A549 (cell line): ENCODE data around the gene RBM47. TPM values are rescaled to one million over a fixed set of nuclear protein-coding genes. Genes with fewer than 3 reads are reported as not detected.

ENCODE experiments used
- ATAC-seq, 2 experiments: fragments of 200-7000 bp in 1 of 2; fragments of >200 bp in 1 of 2; cut with Nextera tagmentation in 1 of 2; cut with Tn5 transposase in 1 of 2; 3 replicates each; pipeline versions ENCODE4 v1.8.0 to v1.9.1; 2018 to 2020; ENCODE audit warnings: mild to moderate bottlenecking in 1 of 2, moderate library complexity in 1 of 2
- CTCF ChIA-PET: fragments of 300-600 bp; sonication (Branson Sonifier 250); formaldehyde crosslinking; extraction: SDS; loops from one replicate; lab custom pipeline; 2021; ENCODE audit warnings: antibody characterized with exemption, inconsistent platforms; lab: Yijun Ruan, JAX
- POLR2A ChIA-PET: fragments of 350-600 bp; formaldehyde crosslinking; extraction: SDS; loops from one replicate; lab custom pipeline; 2021; ENCODE audit warnings: antibody characterized with exemption, inconsistent platforms; lab: Yijun Ruan, JAX
- DNase-seq, 2 experiments: peaks; one replicate each; pipeline versions ENCODE4 v3.0.0 to v3.0.0-alpha.2; 2011 to 2016; ENCODE audit warnings: low read depth in 1 of 2, low spot score in 1 of 2
- FAIRE-seq: peaks from 2 replicates; lab custom pipeline; 2011; peaks lifted over from hg19 to GRCh38; lab: Jason Lieb, UNC
- H3K27ac ChIP-seq, 2 experiments: fragments of >200 bp; sonication (Bioruptor Twin); formaldehyde crosslinking; 3 replicates each; pipeline ENCODE4 v1.5.1; 2016 to 2017
- H3K4me1 ChIP-seq: fragments of >200 bp; sonication (Bioruptor Twin); formaldehyde crosslinking; 3 replicates; pipeline ENCODE4 v1.6.1; 2016
- H3K4me2 ChIP-seq: fragments of >200 bp; sonication (Bioruptor Twin); formaldehyde crosslinking; 3 replicates; pipeline ENCODE4 v1.6.1; 2016
- H3K4me3 ChIP-seq: fragments of >200 bp; sonication (Bioruptor Twin); formaldehyde crosslinking; 3 replicates; pipeline ENCODE4 v1.5.1; 2016
- H3K9me3 ChIP-seq: fragments of >200 bp; sonication (Bioruptor Twin); formaldehyde crosslinking; 3 replicates; pipeline ENCODE4 v1.6.1; 2016
- BHLHE40 ChIP-seq: IDR thresholded peaks from 2 replicates; pipeline ENCODE4 v1.6.1; 2012; ENCODE audit warnings: low read depth, low read length, inconsistent platforms
- CBX8 ChIP-seq: fragments of 200-600 bp; sonication (generic); IDR thresholded peaks from 2 replicates; pipeline ENCODE4 v1.6.1; 2016
- CHD2 ChIP-seq: fragments of 150-350 bp; IDR thresholded peaks from 2 replicates; pipeline ENCODE4 v1.6.1; 2014; ENCODE audit warnings: low read length; ENCODE audit not compliant: partially characterized antibody
- CHD4 ChIP-seq: fragments of 200-600 bp; sonication (generic); IDR thresholded peaks from 2 replicates; pipeline ENCODE4 v1.6.1; 2016; ENCODE audit warnings: antibody characterized with exemption, mild to moderate bottlenecking, borderline replicate concordance
- EP300 ChIP-seq, 2 experiments: fragments of >200 bp; sonication (Bioruptor Twin); formaldehyde crosslinking; IDR thresholded peaks; 2 replicates in 1 of 2; 3 replicates in 1 of 2; pipeline ENCODE4 v1.6.1; 2016 to 2017
- ESRRA ChIP-seq: fragments of 150-350 bp; IDR thresholded peaks from 2 replicates; pipeline ENCODE4 v1.6.1; 2014; ENCODE audit warnings: mild to moderate bottlenecking, low read length, borderline replicate concordance
- FOSB ChIP-seq: fragments of 250-450 bp; sonication (Bioruptor Pico); IDR thresholded peaks from 2 replicates; pipeline ENCODE4 v1.5.0; 2020; ENCODE audit warnings: mild to moderate bottlenecking, moderate library complexity
- FOSL2 ChIP-seq, 2 experiments: fragments of 450-650 bp in 1 of 2; fragments of >200 bp in 1 of 2; sonication (Bioruptor Twin) in 1 of 2; formaldehyde crosslinking; IDR thresholded peaks; 2 replicates each; pipeline versions ENCODE4 v1.5.0 to v1.6.1; 2016 to 2020; ENCODE audit warnings: mild to moderate bottlenecking in 1 of 2, moderate library complexity in 1 of 2
- GATA3 ChIP-seq: IDR thresholded peaks from 2 replicates; pipeline ENCODE4 v1.6.1; 2012; ENCODE audit warnings: borderline replicate concordance
- HEYL ChIP-seq: fragments of 250-450 bp; sonication (Bioruptor Pico); IDR thresholded peaks from 2 replicates; pipeline ENCODE4 v1.8.0; 2021; ENCODE audit warnings: mild to moderate bottlenecking, moderate library complexity
- JUN ChIP-seq, 2 experiments: fragments of >200 bp; sonication (Bioruptor Twin); formaldehyde crosslinking; IDR thresholded peaks; 2 replicates in 1 of 2; 3 replicates in 1 of 2; pipeline ENCODE4 v1.6.1; 2016 to 2017
- MAZ ChIP-seq: fragments of 150-350 bp; IDR thresholded peaks from 2 replicates; pipeline ENCODE4 v1.6.1; 2014; ENCODE audit warnings: antibody characterized with exemption, low read depth, low read length, borderline replicate concordance
- MYC ChIP-seq: IDR thresholded peaks from 2 replicates; pipeline ENCODE4 v1.6.1; 2012; ENCODE audit warnings: mild to moderate bottlenecking, inconsistent platforms, low read length, improper control_type of control experiment, borderline replicate concordance
- NFE2L2 ChIP-seq: fragments of 150-350 bp; conservative IDR thresholded peaks from 2 replicates; pipeline ENCODE4 v1.6.1; 2014; ENCODE audit warnings: low read length
- NPAS2 ChIP-seq: fragments of 250-450 bp; sonication (Bioruptor Pico); IDR thresholded peaks from 2 replicates; pipeline ENCODE4 v1.8.0; 2022; ENCODE audit warnings: mild to moderate bottlenecking, moderate library complexity, borderline replicate concordance
- POLR2A ChIP-seq: IDR thresholded peaks from 2 replicates; pipeline ENCODE4 v1.6.1; 2012; ENCODE audit warnings: mild to moderate bottlenecking, low read length
- RAD21 ChIP-seq, 2 experiments: fragments of >200 bp in 1 of 2; sonication (Bioruptor Twin) in 1 of 2; formaldehyde crosslinking in 1 of 2; IDR thresholded peaks in 1 of 2; conservative IDR thresholded peaks in 1 of 2; 2 replicates in 1 of 2; 3 replicates in 1 of 2; pipeline ENCODE4 v1.6.1; 2012 to 2018; ENCODE audit warnings: inconsistent platforms in 1 of 2
- SMC3 ChIP-seq: fragments of >200 bp; sonication (Bioruptor Twin); formaldehyde crosslinking; IDR thresholded peaks from 3 replicates; pipeline ENCODE4 v1.6.1; 2018; ENCODE audit warnings: inconsistent platforms
- ZC3H11A ChIP-seq: fragments of 450-650 bp; IDR thresholded peaks from 2 replicates; pipeline ENCODE4 v1.6.1; 2014; ENCODE audit warnings: antibody characterized with exemption, mild to moderate bottlenecking
- ZNF302 ChIP-seq: fragments of 250-450 bp; sonication (Bioruptor Pico); IDR thresholded peaks from 2 replicates; pipeline ENCODE4 v1.9.0; 2021; ENCODE audit warnings: inconsistent platforms, mild to moderate bottlenecking, moderate library complexity
- ZSCAN20 ChIP-seq: fragments of 250-450 bp; sonication (Bioruptor Pico); IDR thresholded peaks from 2 replicates; pipeline ENCODE4 v1.8.0; 2022; ENCODE audit warnings: mild to moderate bottlenecking, moderate library complexity
- WGBS: methylation state at CpG from one replicate; pipeline ENCODE4 v1.1.6; 2017; ENCODE audit errors: missing lambda C conversion rate; 5-methylcytosine and 5-hydroxymethylcytosine counted together
- polyA plus RNA-seq, 4 experiments: library from polyadenylated mRNA; depleted of rRNA in 3 of 4; stranded (reverse); fragments of >200 nt; fragmentation: RNase III in 1 of 4; extraction: RNeasy Plus Mini Kit Qiagen cat#74134 plus additional on column Dnase treatment in 1 of 4; gene quantifications; 2 replicates in 3 of 4; 3 replicates in 1 of 4; pipeline ENCODE4 v1.2.3, GENCODE V29; 2011 to 2017
- TF ChIP-seq, protein P1 (sequence below): fragments of 250-450 bp; sonication (Bioruptor Pico); IDR thresholded peaks from 2 replicates; pipeline ENCODE4 v1.5.0; 2020; ENCODE audit warnings: low read depth, mild to moderate bottlenecking, moderate library complexity
- TF ChIP-seq, protein P2 (sequence below): fragments of >200 bp; sonication (Bioruptor Twin); formaldehyde crosslinking; IDR thresholded peaks from 2 replicates; pipeline ENCODE4 v1.6.1; 2016
- TF ChIP-seq, protein P3 (sequence below): fragments of 200-600 bp; sonication (generic); IDR thresholded peaks from 2 replicates; pipeline ENCODE4 v1.6.1; 2016; ENCODE audit warnings: antibody characterized with exemption, mild to moderate bottlenecking, moderate library complexity
- TF ChIP-seq, protein P4 (sequence below): IDR thresholded peaks from 2 replicates; pipeline ENCODE4 v1.6.1; 2012; ENCODE audit warnings: low read depth, borderline replicate concordance
- TF ChIP-seq, protein P5 (sequence below): fragments of 450-650 bp; IDR thresholded peaks from 2 replicates; pipeline ENCODE4 v1.6.1; 2014; ENCODE audit warnings: antibody characterized with exemption
- TF ChIP-seq, protein P6 (sequence below): IDR thresholded peaks from 2 replicates; pipeline ENCODE4 v1.6.1; 2012

The RBM47 gene
- polyA plus RNA-seq, 2 of the 4 experiments (the other 2 are of a cell fraction) = 38.1 to 43.3 TPM

DNA sequence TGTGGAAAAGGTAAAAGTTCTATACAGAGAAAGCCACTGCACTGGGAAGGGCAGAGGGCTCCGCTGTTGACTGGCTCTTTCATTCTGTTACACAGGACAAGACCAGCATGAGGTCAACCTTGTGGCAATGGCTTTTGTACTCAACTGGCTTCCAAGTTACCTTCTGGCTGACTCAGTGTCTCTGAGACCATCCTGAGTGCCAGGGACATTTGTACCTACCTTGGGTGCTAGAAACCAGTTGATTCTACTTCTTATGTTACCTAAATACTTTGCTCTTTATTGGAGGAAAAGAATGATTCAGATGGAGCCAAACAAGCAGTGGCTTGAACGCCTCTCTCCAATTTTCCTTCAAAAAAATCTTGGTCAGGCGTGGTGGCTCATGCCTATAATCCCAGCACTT is 123.2 kb downstream of the RBM47 start (continued):
- no peak for TF ChIP-seq FOSL2 (IDR thresholded peaks at IDR 0.05)
- TF ChIP-seq FOSL2 (CRISPR knock-in tag; IDR thresholded peaks at IDR 0.05) = no peak
- TF ChIP-seq, all 56 proteins: peak for 0

DNA sequence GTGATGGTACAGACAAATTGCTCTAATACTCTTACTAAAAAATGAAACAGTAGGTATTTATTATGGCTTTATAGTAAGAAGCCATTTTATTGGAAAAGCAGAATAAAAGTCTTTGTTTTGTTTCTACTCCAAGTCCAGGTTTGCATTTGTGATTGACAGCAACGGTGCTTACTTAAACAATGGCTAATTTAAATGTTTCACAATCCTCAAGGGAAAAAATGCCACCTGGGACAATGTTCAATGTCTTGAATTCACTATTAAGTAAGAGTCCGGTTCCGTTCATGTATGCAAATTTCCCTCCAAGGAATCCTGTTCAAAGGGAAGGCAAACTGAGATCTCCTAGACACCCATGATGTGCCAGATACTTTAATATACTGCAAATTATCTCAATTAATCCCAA is 123.6 kb downstream of the RBM47 start:
- H3K4me1 ChIP-seq = peaks cover 43% of the 10 kb centered on the region
- POLR2A ChIA-PET = no interaction called here
- TF ChIP-seq JUN (IDR thresholded peaks at IDR 0.05) (no peak), BHLHE40 (no peak), GATA3 (no peak), RAD21 (conservative IDR thresholded peaks at IDR 0.05 in 1 of 2, IDR thresholded peaks at IDR 0.05 in 1 of 2) (no peak), FOSL2 (IDR thresholded peaks at IDR 0.05) (no peak), FOSL2 (CRISPR knock-in tag; IDR thresholded peaks at IDR 0.05) (no peak), NPAS2 (CRISPR knock-in tag) (no peak), NFE2L2 (no peak)
- TF ChIP-seq, protein P1, sequence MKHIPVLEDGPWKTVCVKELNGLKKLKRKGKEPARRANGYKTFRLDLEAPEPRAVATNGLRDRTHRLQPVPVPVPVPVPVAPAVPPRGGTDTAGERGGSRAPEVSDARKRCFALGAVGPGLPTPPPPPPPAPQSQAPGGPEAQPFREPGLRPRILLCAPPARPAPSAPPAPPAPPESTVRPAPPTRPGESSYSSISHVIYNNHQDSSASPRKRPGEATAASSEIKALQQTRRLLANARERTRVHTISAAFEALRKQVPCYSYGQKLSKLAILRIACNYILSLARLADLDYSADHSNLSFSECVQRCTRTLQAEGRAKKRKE (CRISPR knock-in tag) = no peak
- TF ChIP-seq, protein P2, sequence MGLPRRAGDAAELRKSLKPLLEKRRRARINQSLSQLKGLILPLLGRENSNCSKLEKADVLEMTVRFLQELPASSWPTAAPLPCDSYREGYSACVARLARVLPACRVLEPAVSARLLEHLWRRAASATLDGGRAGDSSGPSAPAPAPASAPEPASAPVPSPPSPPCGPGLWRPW = no peak
- TF ChIP-seq, all 56 proteins: peak for 0
- Histone ChIP-seq H3K27ac (peak overlapping the region; percentile 41 to 73; a peak in 5 of 6 replicates), H3K4me3 (no peak overlapping the region), H3K9me3 (no peaks in the 10 kb centered on the region), H3K4me2 (peak overlapping the region; percentile 47)
- ATAC-seq (no peak), DNase-seq (no peak), FAIRE-seq (no peak)
- CTCF ChIA-PET = no interaction called here
- WGBS = 43% methylated on average over 3 of the region's 3 CpGs

DNA sequence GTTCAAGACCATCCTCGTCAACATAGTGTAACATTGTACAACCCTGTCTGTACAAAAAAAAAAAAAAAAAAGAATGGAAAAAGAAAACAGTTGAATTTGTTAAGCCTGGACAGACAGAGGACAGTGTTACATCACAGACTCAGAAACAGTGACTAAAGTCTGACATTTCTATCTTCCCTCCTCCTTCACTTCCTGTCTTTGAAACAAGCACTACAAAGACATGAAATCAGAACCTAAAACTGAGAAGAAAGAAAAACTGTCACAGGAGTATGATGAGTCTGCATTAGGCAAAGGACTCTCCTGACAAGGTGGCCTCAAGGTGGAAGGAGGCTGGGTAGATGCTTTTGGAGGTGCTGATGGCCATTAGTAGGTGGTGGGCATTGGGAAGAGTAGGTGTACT is 126.7 kb downstream of the RBM47 start:
- no peaks in the 10 kb centered on the region for H3K9me3 ChIP-seq
- WGBS = 89% methylated on average over 1 of the region's 1 CpG
- FAIRE-seq (no peak), ATAC-seq (no peak), DNase-seq (no peak)
- peaks cover 43% of the 10 kb centered on the region for H3K4me1 ChIP-seq
- ChIA-PET POLR2A (no interaction called here), CTCF (no interaction called here)
- no peak overlapping the region for H3K4me3 ChIP-seq
- H3K4me2 ChIP-seq = peak overlapping the region; percentile 22; the same call in 1 of the 3 replicates
- H3K27ac ChIP-seq = peak overlapping the region; percentile 31 to 38; a peak in 4 of 6 replicates
- no peak for TF ChIP-seq CHD2
- TF ChIP-seq ESRRA = no peak
- no peak for TF ChIP-seq HEYL (CRISPR knock-in tag)
- no peak for TF ChIP-seq POLR2A
- no peak for TF ChIP-seq FOSB (CRISPR knock-in tag)
- TF ChIP-seq ZNF302 (CRISPR knock-in tag) = no peak
- TF ChIP-seq, protein P3, sequence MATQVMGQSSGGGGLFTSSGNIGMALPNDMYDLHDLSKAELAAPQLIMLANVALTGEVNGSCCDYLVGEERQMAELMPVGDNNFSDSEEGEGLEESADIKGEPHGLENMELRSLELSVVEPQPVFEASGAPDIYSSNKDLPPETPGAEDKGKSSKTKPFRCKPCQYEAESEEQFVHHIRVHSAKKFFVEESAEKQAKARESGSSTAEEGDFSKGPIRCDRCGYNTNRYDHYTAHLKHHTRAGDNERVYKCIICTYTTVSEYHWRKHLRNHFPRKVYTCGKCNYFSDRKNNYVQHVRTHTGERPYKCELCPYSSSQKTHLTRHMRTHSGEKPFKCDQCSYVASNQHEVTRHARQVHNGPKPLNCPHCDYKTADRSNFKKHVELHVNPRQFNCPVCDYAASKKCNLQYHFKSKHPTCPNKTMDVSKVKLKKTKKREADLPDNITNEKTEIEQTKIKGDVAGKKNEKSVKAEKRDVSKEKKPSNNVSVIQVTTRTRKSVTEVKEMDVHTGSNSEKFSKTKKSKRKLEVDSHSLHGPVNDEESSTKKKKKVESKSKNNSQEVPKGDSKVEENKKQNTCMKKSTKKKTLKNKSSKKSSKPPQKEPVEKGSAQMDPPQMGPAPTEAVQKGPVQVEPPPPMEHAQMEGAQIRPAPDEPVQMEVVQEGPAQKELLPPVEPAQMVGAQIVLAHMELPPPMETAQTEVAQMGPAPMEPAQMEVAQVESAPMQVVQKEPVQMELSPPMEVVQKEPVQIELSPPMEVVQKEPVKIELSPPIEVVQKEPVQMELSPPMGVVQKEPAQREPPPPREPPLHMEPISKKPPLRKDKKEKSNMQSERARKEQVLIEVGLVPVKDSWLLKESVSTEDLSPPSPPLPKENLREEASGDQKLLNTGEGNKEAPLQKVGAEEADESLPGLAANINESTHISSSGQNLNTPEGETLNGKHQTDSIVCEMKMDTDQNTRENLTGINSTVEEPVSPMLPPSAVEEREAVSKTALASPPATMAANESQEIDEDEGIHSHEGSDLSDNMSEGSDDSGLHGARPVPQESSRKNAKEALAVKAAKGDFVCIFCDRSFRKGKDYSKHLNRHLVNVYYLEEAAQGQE = no peak
- no peak for TF ChIP-seq CBX8
- TF ChIP-seq, protein P4, sequence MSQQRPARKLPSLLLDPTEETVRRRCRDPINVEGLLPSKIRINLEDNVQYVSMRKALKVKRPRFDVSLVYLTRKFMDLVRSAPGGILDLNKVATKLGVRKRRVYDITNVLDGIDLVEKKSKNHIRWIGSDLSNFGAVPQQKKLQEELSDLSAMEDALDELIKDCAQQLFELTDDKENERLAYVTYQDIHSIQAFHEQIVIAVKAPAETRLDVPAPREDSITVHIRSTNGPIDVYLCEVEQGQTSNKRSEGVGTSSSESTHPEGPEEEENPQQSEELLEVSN = no peak
- TF ChIP-seq, protein P5, sequence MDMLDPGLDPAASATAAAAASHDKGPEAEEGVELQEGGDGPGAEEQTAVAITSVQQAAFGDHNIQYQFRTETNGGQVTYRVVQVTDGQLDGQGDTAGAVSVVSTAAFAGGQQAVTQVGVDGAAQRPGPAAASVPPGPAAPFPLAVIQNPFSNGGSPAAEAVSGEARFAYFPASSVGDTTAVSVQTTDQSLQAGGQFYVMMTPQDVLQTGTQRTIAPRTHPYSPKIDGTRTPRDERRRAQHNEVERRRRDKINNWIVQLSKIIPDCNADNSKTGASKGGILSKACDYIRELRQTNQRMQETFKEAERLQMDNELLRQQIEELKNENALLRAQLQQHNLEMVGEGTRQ = no peak
- no peak for TF ChIP-seq EP300 (IDR thresholded peaks at IDR 0.05)
- TF ChIP-seq, protein P6, sequence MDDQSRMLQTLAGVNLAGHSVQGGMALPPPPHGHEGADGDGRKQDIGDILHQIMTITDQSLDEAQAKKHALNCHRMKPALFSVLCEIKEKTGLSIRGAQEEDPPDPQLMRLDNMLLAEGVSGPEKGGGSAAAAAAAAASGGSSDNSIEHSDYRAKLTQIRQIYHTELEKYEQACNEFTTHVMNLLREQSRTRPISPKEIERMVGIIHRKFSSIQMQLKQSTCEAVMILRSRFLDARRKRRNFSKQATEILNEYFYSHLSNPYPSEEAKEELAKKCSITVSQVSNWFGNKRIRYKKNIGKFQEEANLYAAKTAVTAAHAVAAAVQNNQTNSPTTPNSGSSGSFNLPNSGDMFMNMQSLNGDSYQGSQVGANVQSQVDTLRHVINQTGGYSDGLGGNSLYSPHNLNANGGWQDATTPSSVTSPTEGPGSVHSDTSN = no peak
- TF ChIP-seq, protein P2 = no peak
- TF ChIP-seq MYC = no peak
- no peak for TF ChIP-seq SMC3
- TF ChIP-seq NFE2L2 = no peak
- TF ChIP-seq MAZ = no peak
- no peak for TF ChIP-seq ZSCAN20 (CRISPR knock-in tag)
- TF ChIP-seq ZC3H11A = no peak
- no peak for TF ChIP-seq CHD4
